ENCODE results near the gene CUL4A.
"Not testable (repeated sequence)": the region's sequence is repeated elsewhere in the genome, so short reads cannot be mapped to it uniquely, and the experiment has no call there.

Gene CUL4A

DNA sequence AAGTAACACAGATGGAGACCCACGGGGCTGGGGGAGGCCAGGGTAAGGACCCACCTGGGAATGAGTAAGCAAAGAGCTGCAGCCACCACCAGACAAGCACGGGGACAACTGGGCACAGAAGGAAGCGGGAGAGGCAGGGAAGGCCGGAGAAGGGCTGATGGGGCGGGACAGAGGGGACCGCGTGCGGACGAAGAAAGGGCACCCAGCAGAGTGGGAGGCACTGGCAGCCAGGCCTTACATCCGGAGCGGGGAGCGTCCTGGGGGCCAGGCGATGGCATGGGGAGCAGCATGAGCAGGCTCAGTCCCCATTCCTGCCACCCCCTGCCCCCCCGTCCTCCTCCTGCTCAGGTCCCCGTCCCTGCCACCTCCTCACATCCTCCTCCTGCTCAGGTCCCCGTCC, 48.0 kb upstream of the CUL4A start:
- Histone ChIP-seq H3K4me2 (ENCODE audit: low read length) (no peak overlapping the region), H2AFZ (ENCODE audit: low read length) (no peak overlapping the region)
- TF ChIP-seq, protein P1, sequence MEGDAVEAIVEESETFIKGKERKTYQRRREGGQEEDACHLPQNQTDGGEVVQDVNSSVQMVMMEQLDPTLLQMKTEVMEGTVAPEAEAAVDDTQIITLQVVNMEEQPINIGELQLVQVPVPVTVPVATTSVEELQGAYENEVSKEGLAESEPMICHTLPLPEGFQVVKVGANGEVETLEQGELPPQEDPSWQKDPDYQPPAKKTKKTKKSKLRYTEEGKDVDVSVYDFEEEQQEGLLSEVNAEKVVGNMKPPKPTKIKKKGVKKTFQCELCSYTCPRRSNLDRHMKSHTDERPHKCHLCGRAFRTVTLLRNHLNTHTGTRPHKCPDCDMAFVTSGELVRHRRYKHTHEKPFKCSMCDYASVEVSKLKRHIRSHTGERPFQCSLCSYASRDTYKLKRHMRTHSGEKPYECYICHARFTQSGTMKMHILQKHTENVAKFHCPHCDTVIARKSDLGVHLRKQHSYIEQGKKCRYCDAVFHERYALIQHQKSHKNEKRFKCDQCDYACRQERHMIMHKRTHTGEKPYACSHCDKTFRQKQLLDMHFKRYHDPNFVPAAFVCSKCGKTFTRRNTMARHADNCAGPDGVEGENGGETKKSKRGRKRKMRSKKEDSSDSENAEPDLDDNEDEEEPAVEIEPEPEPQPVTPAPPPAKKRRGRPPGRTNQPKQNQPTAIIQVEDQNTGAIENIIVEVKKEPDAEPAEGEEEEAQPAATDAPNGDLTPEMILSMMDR (IDR thresholded peaks at IDR 0.05; ENCODE audit: low read length), result no peak
- no peak for TF ChIP-seq EZH2 (IDR thresholded peaks at IDR 0.05; ENCODE audit: borderline replicate concordance, low read length)

DNA sequence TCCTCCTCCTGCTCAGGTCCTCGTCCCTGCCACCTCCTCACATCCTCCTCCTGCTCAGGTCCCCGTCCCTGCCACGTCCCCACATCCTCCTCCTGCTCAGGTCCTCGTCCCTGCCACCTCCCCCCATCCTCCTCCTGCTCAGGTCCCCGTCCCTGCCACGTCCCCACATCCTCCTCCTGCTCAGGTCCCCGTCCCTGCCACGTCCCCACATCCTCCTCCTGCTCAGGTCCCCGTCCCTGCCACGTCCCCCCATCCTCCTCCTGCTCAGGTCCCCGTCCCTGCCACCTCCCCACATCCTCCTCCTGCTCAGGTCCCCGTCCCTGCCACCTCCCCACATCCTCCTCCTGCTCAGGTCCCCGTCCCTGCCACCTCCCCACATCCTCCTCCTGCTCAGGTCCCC, 47.4 kb upstream of the CUL4A start:
- H3K4me1 ChIP-seq (ENCODE audit: insufficient read depth, low read length, severe bottlenecking); H3K27ac ChIP-seq (ENCODE audit: low read depth, low read length, poor library complexity, severe bottlenecking); H3K79me2 ChIP-seq (ENCODE audit: insufficient read depth, low read length); H3K9me2 ChIP-seq (ENCODE audit: low read depth, low read length); H4K20me1 ChIP-seq (ENCODE audit: insufficient read depth, low read length); H3K36me3 ChIP-seq (ENCODE audit: insufficient read depth, low read length); H2AFZ ChIP-seq (ENCODE audit: low read length); H3K9ac ChIP-seq (ENCODE audit: low read length); H3F3A ChIP-seq (ENCODE audit: insufficient read depth, low read length); H3K9me3 ChIP-seq (ENCODE audit: low read length); H3K4me3 ChIP-seq (ENCODE audit: low read depth, low read length, poor library complexity, severe bottlenecking); H3K27me3 ChIP-seq (ENCODE audit: insufficient read depth, low read length); H3K4me2 ChIP-seq (ENCODE audit: low read length): not testable (repeated sequence)

More for the DNA sequence above, 48.0 kb upstream of the CUL4A start:
- H3K79me2 ChIP-seq (ENCODE audit: insufficient read depth, low read length), result no peaks in the 10 kb centered on the region
- H3K4me1 ChIP-seq (ENCODE audit: insufficient read depth, low read length, severe bottlenecking), result no peaks in the 10 kb centered on the region
- H3K4me3 ChIP-seq (ENCODE audit: low read depth, low read length, poor library complexity, severe bottlenecking), result no peak overlapping the region
- peaks cover 10% of the 10 kb centered on the region for H3K27me3 ChIP-seq (ENCODE audit: insufficient read depth, low read length)
- H3K36me3 ChIP-seq (ENCODE audit: insufficient read depth, low read length), result peaks cover 2% of the 10 kb centered on the region; the same call in 1 of the 2 replicates
- H3K9me3 ChIP-seq (ENCODE audit: low read length), result peaks cover under 1% of the 10 kb centered on the region
- H3K9ac ChIP-seq (ENCODE audit: low read length), result no peak overlapping the region
- H3F3A ChIP-seq (ENCODE audit: insufficient read depth, low read length), result no peaks in the 10 kb centered on the region
- H4K20me1 ChIP-seq (ENCODE audit: insufficient read depth, low read length), result no peaks in the 10 kb centered on the region
- no peak overlapping the region for H3K27ac ChIP-seq (ENCODE audit: low read depth, low read length, poor library complexity, severe bottlenecking)
- H3K9me2 ChIP-seq (ENCODE audit: low read depth, low read length), result no peaks in the 10 kb centered on the region

DNA sequence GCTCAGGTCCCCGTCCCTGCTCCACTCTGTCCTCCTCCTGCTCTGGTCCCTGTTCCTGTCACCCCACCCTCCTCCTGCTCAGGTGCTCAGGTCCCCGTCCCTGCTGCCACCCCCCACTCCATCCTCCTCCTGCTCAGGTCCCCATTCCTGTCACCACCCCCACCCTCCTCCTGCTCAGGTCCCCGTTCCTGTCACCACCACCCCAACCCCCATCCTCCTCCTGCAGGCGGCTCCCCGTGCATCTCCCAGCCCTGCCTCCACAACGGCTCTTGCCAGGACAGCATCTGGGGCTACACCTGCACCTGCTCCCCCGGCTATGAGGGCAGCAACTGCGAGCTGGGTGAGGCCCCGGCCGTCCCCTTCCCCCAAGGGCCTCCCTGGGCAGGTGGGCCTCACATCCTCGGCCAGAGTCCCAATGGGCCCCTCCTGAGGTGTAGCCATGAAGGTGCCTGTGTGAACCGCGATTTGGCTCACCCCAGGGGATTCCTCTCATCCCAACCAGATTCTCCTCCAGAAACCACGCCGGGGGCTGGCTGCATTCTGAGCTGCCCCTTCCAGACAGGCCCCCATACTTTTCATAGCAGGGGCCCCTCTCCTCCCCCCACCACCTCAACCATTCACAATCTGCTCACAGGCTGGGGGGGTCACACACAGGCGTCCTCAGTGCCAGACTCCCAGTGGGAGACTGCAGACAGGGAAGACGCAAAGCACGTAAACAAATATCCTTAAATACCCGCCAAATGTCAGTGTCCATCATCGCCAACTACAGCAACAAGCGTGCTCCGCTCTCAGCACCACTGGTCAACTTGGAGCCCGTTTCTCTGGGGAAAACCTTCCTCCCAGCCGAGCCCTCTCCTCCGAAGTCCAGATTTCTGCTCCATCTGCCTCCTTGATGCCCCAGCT, 46.4 kb upstream of the CUL4A start:
- no peaks in the 10 kb centered on the region for H3K9me3 ChIP-seq (ENCODE audit: low read length)
- no peak for TF ChIP-seq EZH2 (IDR thresholded peaks at IDR 0.05; ENCODE audit: borderline replicate concordance, low read length)
- TF ChIP-seq, protein P1 (IDR thresholded peaks at IDR 0.05; ENCODE audit: low read length), result no peak

More for the DNA sequence above, 46.4 kb upstream of the CUL4A start:
- H3K36me3 ChIP-seq (ENCODE audit: insufficient read depth, low read length), result peaks cover 5% of the 10 kb centered on the region; the same call in 1 of the 2 replicates
- H3K9me2 ChIP-seq (ENCODE audit: low read depth, low read length), result no peaks in the 10 kb centered on the region
- H3K4me3 ChIP-seq (ENCODE audit: low read depth, low read length, poor library complexity, severe bottlenecking), result no peak overlapping the region
- peaks cover 4% of the 10 kb centered on the region for H3K27me3 ChIP-seq (ENCODE audit: insufficient read depth, low read length)
- no peaks in the 10 kb centered on the region for H3K4me1 ChIP-seq (ENCODE audit: insufficient read depth, low read length, severe bottlenecking)
- H3K9ac ChIP-seq (ENCODE audit: low read length), result no peak overlapping the region
- no peaks in the 10 kb centered on the region for H3F3A ChIP-seq (ENCODE audit: insufficient read depth, low read length)
- H3K4me2 ChIP-seq (ENCODE audit: low read length), result no peak overlapping the region
- no peak overlapping the region for H3K27ac ChIP-seq (ENCODE audit: low read depth, low read length, poor library complexity, severe bottlenecking)
- H2AFZ ChIP-seq (ENCODE audit: low read length), result no peak overlapping the region
- no peaks in the 10 kb centered on the region for H4K20me1 ChIP-seq (ENCODE audit: insufficient read depth, low read length)
- H3K79me2 ChIP-seq (ENCODE audit: insufficient read depth, low read length), result no peaks in the 10 kb centered on the region
